Gastroesophageal sphincter (tissue), 4 donors: ENCODE measurements around the gene SAMMSON. TPM values are rescaled to one million over a fixed set of nuclear protein-coding genes. Genes with fewer than 3 reads are reported as not detected.

Experiments
- ATAC-seq: fragments of 150-250 bp; one replicate; pipeline ENCODE4 v1.9.1; 2016; ENCODE audit warnings: mild to moderate bottlenecking, moderate library complexity
- H3K27ac ChIP-seq, 4 donors: fragments of 200-600 bp; sonication (generic) in 3 of 4; 1 replicate in 3 of 4; 2 replicates in 1 of 4; pipeline ENCODE4 v1.5.1; 2016 to 2019
- H3K27me3 ChIP-seq: fragments of 200-600 bp; sonication (generic); one replicate; pipeline ENCODE4 v1.5.1; 2019
- H3K36me3 ChIP-seq, 2 donors: fragments of 200-600 bp; sonication (generic); one replicate each; pipeline ENCODE4 v1.5.1; 2019; ENCODE audit warnings: control low read depth in 1 of 2
- H3K4me1 ChIP-seq, 3 donors: fragments of 200-600 bp; sonication (generic); 1 replicate in 2 of 3; 2 replicates in 1 of 3; pipeline ENCODE4 v1.5.1; 2016 to 2019; ENCODE audit warnings: control low read depth in 2 of 3
- H3K4me3 ChIP-seq, 2 donors: fragments of 200-600 bp; sonication (generic); one replicate each; pipeline ENCODE4 v1.5.1; 2019; ENCODE audit warnings: mild to moderate bottlenecking in 1 of 2, moderate library complexity in 1 of 2
- H3K9me3 ChIP-seq, 3 donors: fragments of 200-600 bp; sonication (generic); one replicate each; pipeline ENCODE4 v1.5.1; 2017 to 2019; ENCODE audit warnings: control low read depth in 2 of 3
- EP300 ChIP-seq: sonication (generic); formaldehyde crosslinking; IDR thresholded peaks from one replicate; pipeline ENCODE4 v1.6.1; 2017; ENCODE audit warnings: antibody characterized with exemption, mild to moderate bottlenecking
- POLR2A ChIP-seq, 2 donors: fragments of 450-650 bp; IDR thresholded peaks; one replicate each; pipeline ENCODE4 v1.6.1; 2017; ENCODE audit warnings: antibody characterized with exemption in 2 of 2, mild to moderate bottlenecking in 2 of 2, moderate library complexity in 1 of 2
- POLR2AphosphoS5 ChIP-seq: sonication (generic); formaldehyde crosslinking; IDR thresholded peaks from one replicate; pipeline ENCODE4 v1.6.1; 2017; ENCODE audit warnings: antibody characterized with exemption
- WGBS, 2 donors: methylation state at CpG; one replicate each; pipeline ENCODE4 v1.1.5; 2018; ENCODE audit warnings: low coverage in 1 of 2; 5-methylcytosine and 5-hydroxymethylcytosine counted together
- total RNA-seq, 4 donors: library from RNA; depleted of rRNA; stranded (reverse); fragments of >200 nt; gene quantifications; one replicate each; pipeline ENCODE4 v1.1.0, GENCODE V29; 2016
- TF ChIP-seq, protein P1 (sequence below), 4 experiments: fragments of 200-600 bp in 2 of 4; fragments of 450-650 bp in 2 of 4; sonication (generic) in 1 of 4; IDR thresholded peaks; one replicate each; pipeline ENCODE4 v1.5.1; 2017 to 2019; ENCODE audit warnings: antibody characterized with exemption in 4 of 4, mild to moderate bottlenecking in 2 of 4, moderate library complexity in 2 of 4

SAMMSON gene
- total RNA-seq, 4 donors from 2014 or later: 0.40 to 5.7 (median 2.6) TPM

DNA sequence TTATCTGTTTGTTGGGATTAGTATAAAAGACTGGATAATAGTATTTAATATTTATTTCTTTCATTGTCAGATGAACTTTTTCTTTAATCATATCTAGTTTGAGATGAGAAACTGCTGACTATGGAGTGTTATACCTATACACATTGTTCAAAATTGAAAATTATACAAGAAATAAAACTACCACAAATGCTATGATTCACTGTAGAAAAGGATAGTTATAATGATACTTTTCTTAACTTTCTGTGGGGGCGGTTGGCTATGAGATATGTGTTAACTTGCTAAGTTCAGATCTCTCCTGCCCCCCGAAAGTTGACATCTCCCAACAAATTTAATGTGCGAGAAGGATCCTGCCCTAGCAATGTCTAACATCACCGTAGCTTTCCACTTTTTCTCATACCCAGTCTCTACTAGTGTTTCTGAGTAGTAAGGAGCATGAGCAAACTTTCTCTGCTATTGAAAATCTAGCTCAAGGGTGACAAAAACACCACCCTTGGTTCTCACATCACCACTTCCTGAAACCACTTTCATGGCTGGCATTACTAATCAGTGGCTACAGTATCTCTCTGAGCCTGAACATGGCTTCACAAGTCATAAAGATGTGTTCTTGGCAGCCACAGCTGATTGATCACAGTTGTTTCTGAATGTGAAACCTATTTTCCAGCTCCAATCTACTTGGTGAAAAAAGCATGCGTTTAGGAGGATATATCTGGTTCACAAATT lies 15.8 kb upstream of the SAMMSON start:
- ATAC-seq: no peak
- Histone ChIP-seq H3K4me1 (no peaks in the 10 kb centered on the region), H3K36me3 (no peaks in the 10 kb centered on the region), H3K27me3 (no peaks in the 10 kb centered on the region), H3K4me3 (no peak overlapping the region), H3K27ac (no peak overlapping the region), H3K9me3 (peaks cover 0 to 11% (median 0%) of the 10 kb centered on the region in 3 donors)
- WGBS, 2 donors: 85 to 87% methylated on average over 5 of the region's 5 CpGs
- TF ChIP-seq POLR2AphosphoS5: no peak
- TF ChIP-seq EP300: no peak
- TF ChIP-seq POLR2A (IDR thresholded peaks at IDR 0.05): no peak
- TF ChIP-seq, protein P1, sequence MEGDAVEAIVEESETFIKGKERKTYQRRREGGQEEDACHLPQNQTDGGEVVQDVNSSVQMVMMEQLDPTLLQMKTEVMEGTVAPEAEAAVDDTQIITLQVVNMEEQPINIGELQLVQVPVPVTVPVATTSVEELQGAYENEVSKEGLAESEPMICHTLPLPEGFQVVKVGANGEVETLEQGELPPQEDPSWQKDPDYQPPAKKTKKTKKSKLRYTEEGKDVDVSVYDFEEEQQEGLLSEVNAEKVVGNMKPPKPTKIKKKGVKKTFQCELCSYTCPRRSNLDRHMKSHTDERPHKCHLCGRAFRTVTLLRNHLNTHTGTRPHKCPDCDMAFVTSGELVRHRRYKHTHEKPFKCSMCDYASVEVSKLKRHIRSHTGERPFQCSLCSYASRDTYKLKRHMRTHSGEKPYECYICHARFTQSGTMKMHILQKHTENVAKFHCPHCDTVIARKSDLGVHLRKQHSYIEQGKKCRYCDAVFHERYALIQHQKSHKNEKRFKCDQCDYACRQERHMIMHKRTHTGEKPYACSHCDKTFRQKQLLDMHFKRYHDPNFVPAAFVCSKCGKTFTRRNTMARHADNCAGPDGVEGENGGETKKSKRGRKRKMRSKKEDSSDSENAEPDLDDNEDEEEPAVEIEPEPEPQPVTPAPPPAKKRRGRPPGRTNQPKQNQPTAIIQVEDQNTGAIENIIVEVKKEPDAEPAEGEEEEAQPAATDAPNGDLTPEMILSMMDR (IDR thresholded peaks at IDR 0.05): no peak

DNA sequence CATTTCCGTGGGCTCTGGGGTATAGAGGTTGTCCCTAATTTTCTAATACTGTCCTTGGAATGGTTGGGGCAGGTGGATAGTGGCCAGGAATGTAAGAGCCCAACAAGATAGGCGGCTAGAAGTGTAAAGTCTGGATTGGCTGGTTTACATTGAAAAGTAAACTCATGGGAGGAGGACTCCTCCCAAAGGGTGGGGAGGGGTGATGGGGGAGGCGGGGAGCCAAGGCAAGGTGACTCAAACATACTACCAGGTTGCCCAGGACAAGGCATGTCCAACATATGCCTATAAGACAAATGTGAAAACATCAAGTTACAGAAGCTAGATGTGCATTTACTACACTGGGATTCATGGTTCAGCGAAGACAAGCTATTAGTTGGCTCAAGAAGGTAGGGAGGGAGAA lies 14.3 kb upstream of the SAMMSON start:
- H3K36me3 ChIP-seq: no peaks in the 10 kb centered on the region
- TF ChIP-seq EP300 (no peak), POLR2AphosphoS5 (no peak), POLR2A (IDR thresholded peaks at IDR 0.05) (no peak)
- TF ChIP-seq, protein P1 (IDR thresholded peaks at IDR 0.05): no peak
- no peaks in the 10 kb centered on the region for H3K4me1 ChIP-seq
- H3K9me3 ChIP-seq: no peaks in the 10 kb centered on the region
- 76 to 86% methylated on average over 2 to 3 of the region's 4 CpGs for WGBS, 2 donors
- no peaks in the 10 kb centered on the region for H3K27me3 ChIP-seq
- no peak overlapping the region for H3K4me3 ChIP-seq
- H3K27ac ChIP-seq: no peak overlapping the region
- no peak for ATAC-seq

DNA sequence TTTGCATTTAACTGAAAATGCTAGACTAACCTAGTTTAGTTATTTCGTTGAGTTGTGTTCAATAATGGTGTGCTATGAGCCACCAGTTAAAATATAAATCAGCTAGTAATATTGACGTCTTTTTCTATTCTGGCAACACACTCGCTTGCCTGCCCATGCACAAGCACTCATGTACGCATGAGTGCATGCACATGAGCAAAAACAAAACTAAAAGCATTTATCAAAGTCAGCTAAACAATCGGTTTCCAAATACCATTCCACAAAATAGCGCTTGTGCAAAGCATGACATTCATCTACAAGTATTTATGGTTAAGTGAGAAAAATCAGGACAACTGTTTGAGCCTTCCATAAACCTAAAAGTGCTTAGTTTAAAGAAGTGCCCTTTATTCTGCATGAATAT lies 13.1 kb upstream of the SAMMSON start:
- Histone ChIP-seq H3K36me3 (no peaks in the 10 kb centered on the region), H3K4me1 (no peaks in the 10 kb centered on the region), H3K4me3 (no peak overlapping the region), H3K27me3 (no peaks in the 10 kb centered on the region), H3K27ac (no peak overlapping the region), H3K9me3 (no peaks in the 10 kb centered on the region)
- WGBS, 2 donors: 89% methylated on average over 6 of the region's 6 CpGs
- no peak for ATAC-seq
- TF ChIP-seq, protein P1 (IDR thresholded peaks at IDR 0.05): no peak
- no peak for TF ChIP-seq POLR2A (IDR thresholded peaks at IDR 0.05)
- no peak for TF ChIP-seq POLR2AphosphoS5
- no peak for TF ChIP-seq EP300

DNA sequence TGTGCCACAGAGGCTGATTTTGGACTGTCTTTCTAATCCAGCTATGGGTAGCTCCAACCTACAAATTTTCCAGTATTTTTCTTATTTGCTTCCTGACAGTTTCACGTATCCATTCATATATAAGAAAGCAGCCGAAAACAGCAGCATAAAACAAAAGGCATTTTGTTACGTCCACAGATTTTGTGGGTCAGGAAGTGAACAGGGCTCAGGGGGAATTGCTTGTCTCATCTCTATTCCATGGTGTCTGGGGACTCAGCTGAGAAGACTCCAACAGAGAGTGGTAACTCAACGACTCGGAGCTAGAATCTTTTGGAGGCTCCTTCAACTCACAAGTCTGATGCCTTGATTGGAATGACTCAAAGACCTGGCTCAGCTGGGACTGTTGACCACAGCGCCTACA lies 11.7 kb upstream of the SAMMSON start:
- WGBS, 2 donors: 75 to 100% methylated on average over 1 to 5 of the region's 6 CpGs
- TF ChIP-seq, protein P1 (IDR thresholded peaks at IDR 0.05): no peak
- TF ChIP-seq POLR2A (IDR thresholded peaks at IDR 0.05): no peak
- TF ChIP-seq EP300: no peak
- no peak for TF ChIP-seq POLR2AphosphoS5
- no peaks in the 10 kb centered on the region for H3K9me3 ChIP-seq
- H3K4me1 ChIP-seq: no peaks in the 10 kb centered on the region
- no peak for ATAC-seq
- H3K27ac ChIP-seq: no peak overlapping the region
- H3K4me3 ChIP-seq: no peak overlapping the region
- no peaks in the 10 kb centered on the region for H3K36me3 ChIP-seq
- no peaks in the 10 kb centered on the region for H3K27me3 ChIP-seq

DNA sequence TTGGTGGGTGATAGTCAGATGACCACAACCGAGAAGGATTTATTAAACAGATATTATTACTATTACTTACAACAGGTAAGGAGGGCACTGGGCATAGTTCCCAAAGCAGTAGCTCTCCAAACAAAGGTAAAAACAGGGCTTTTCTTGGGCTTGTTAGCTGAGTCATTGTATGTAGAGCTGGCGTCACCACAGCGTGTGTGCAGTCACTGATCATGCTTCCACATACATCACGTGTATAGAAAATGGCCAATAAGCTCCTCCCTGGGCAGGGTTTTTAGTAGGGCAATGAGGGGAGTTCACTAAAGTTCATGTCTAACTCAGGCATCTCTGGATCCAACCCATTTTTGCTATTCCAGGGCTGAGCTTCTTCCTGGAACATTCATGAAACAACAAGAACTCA lies 5.8 kb upstream of the SAMMSON start:
- ATAC-seq: no peak
- TF ChIP-seq, protein P1 (IDR thresholded peaks at IDR 0.05): no peak
- TF ChIP-seq POLR2AphosphoS5 (no peak), POLR2A (IDR thresholded peaks at IDR 0.05) (no peak), EP300 (no peak)
- H3K9me3 ChIP-seq: no peaks in the 10 kb centered on the region
- H3K27me3 ChIP-seq: no peaks in the 10 kb centered on the region
- H3K4me3 ChIP-seq: no peak overlapping the region
- H3K27ac ChIP-seq: no peak overlapping the region
- H3K36me3 ChIP-seq: no peaks in the 10 kb centered on the region
- 90% methylated on average over 4 of the region's 4 CpGs; no CpG with 5 or more reads in 1 of the 2 donors for WGBS, 2 donors
- H3K4me1 ChIP-seq: peaks cover 0 to 18% (median 12%) of the 10 kb centered on the region in 3 donors
